GM12865 (cell line): ENCODE results near the gene WDR88.

Experiments used
- DNase-seq: peaks from one replicate; pipeline ENCODE4 v3.0.0; 2010; ENCODE audit warnings: low read depth
- H3K4me3 ChIP-seq: 2 replicates; pipeline ENCODE4 v1.5.1; 2011; ENCODE audit warnings: mild to moderate bottlenecking, low read depth, low read length, control low read depth
- TF ChIP-seq, protein P1 (sequence below): IDR thresholded peaks from 2 replicates; pipeline ENCODE4 v1.5.1; 2011; ENCODE audit warnings: low read length, control low read depth, low read depth, inconsistent platforms; ENCODE audit not compliant: insufficient read depth; ENCODE audit errors: missing control alignments

WDR88 gene

GRCh38 chr19:33132021-33132420 is at the start of gene WDR88:
Gene WDR88, plus strand, starts transcription at chr19:33132114. Its CDS starts 56 bp downstream, at chr19:33132170.
- TF ChIP-seq, protein P1, sequence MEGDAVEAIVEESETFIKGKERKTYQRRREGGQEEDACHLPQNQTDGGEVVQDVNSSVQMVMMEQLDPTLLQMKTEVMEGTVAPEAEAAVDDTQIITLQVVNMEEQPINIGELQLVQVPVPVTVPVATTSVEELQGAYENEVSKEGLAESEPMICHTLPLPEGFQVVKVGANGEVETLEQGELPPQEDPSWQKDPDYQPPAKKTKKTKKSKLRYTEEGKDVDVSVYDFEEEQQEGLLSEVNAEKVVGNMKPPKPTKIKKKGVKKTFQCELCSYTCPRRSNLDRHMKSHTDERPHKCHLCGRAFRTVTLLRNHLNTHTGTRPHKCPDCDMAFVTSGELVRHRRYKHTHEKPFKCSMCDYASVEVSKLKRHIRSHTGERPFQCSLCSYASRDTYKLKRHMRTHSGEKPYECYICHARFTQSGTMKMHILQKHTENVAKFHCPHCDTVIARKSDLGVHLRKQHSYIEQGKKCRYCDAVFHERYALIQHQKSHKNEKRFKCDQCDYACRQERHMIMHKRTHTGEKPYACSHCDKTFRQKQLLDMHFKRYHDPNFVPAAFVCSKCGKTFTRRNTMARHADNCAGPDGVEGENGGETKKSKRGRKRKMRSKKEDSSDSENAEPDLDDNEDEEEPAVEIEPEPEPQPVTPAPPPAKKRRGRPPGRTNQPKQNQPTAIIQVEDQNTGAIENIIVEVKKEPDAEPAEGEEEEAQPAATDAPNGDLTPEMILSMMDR: no peak
- no peak within 1 kb of the TSS for H3K4me3 ChIP-seq
- no peak for DNase-seq

- DNase-seq: no peak
- TF ChIP-seq, protein P1: no peak
- no peak overlapping the region for H3K4me3 ChIP-seq
Observed at GRCh38 chr19:33085570-33086128, 46.3 kb upstream of the WDR88 start.

DNA sequence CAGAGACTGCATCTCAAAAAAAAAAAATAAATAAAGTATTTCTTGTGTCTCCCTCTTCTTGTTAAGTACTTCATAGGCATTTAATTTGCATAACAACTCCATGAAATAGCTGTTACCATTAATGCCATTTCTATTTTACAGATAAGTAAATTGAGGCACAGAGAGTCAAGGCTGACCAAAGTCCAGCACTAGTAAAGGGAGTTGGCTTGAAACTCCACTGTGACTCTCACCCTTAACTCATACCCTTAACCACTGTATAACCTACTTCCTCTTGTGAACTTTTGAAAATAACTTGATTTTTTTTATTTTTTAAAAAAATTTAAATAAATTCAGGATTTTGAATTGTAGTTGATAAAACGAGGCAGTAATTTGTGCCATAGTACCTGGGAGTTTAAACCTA is 45.0 kb upstream of the WDR88 start:
- TF ChIP-seq, protein P1: no peak
- DNase-seq: no peak
- H3K4me3 ChIP-seq: no peak overlapping the region

GRCh38 chr19:33089010-33089409 is 42.9 kb upstream of the WDR88 start:
- TF ChIP-seq, protein P1: no peak
- no peak for DNase-seq
- no peak overlapping the region for H3K4me3 ChIP-seq

GRCh38 chr19:33090179-33090578 is 41.7 kb upstream of the WDR88 start:
- no peak for DNase-seq
- TF ChIP-seq, protein P1: no peak
- no peak overlapping the region for H3K4me3 ChIP-seq

DNA sequence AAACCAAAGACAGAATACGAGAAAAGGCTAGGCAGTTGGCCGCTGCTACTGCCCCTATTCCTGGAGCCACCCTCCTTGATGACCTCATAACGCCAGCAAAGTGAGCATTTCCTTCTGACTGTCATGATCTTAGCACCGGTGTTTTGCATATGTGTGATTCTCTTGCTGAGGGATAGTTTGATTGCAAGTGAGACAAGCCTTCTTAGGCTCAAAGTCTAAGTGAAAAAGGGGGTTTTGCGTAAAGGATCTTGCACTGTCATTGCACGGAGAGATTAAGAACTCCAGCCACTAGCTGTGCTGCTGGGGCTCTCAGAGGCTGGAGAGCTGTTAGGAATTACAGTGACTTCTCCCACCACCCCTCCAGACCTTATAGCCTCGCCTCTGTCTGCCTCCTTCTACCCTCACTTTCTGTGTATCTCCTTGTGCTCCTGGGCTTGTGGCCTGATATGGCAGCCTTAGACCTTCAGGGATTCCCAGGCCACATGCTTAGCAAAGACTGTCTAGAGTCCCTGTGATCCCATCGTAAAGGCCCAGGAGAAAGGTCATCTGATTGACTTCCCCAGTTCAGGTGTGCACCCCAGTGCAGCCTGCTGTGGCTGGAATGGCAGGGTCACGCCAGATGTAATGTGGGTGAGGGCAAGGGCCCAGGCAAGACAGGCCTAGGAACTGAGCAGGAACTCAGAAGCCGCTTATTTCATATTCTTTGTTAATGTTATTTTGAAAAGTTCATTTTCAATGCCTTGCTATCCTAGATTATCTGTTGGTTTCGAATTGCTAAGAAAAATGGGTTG is 38.3 kb upstream of the WDR88 start:
- H3K4me3 ChIP-seq: no peak overlapping the region
- DNase-seq: no peak
- TF ChIP-seq, protein P1: no peak
